PC-3 (cell line): ENCODE results near the gene KIAA0930. TPM values are rescaled to one million over a fixed set of nuclear protein-coding genes. Genes with fewer than 3 reads are reported as not detected.

Source experiments
- ATAC-seq: fragments of 200-7000 bp; cut with Tn5 transposase; 2 replicates; pipeline ENCODE4 v1.9.1; 2020; ENCODE audit warnings: mild to moderate bottlenecking, moderate library complexity
- BruUV-seq: library from RNA; stranded (reverse); fragments of 400-500 nt; replicated peaks from 2 replicates; lab custom pipeline; 2021; lab: Mats Ljungman, UMichigan
- CTCF ChIA-PET: fragments of 300-600 bp; sonication (Branson Sonifier 250); formaldehyde crosslinking; loops from one replicate; lab custom pipeline; 2022; ENCODE audit warnings: antibody characterized with exemption; lab: Charles Lee
- POLR2A ChIA-PET: fragments of 300-600 bp; sonication (Branson Sonifier 250); formaldehyde crosslinking; loops from one replicate; lab custom pipeline; 2022; ENCODE audit warnings: antibody characterized with exemption; ENCODE audit not compliant: unreplicated experiment; lab: Charles Lee
- DNase-seq: peaks from one replicate; pipeline ENCODE4 v3.0.0-alpha.2; 2015
- H2AFZ ChIP-seq: fragments of 300-600 bp; sonication (generic); 2 replicates; pipeline ENCODE4 v1.6.0; 2016; ENCODE audit warnings: antibody characterized with exemption, low read length
- H3F3A ChIP-seq: fragments of 300-600 bp; sonication (generic); one replicate; pipeline ENCODE4 v1.6.0; 2017; ENCODE audit warnings: antibody characterized with exemption, low read length, control low read depth, mild to moderate bottlenecking; ENCODE audit not compliant: unreplicated experiment
- H3K27ac ChIP-seq: fragments of 300-600 bp; sonication (generic); 2 replicates; pipeline ENCODE4 v1.5.1; 2016; ENCODE audit warnings: mild to moderate bottlenecking, low read length
- H3K27me3 ChIP-seq: fragments of 300-600 bp; sonication (generic); 2 replicates; pipeline ENCODE4 v1.6.1; 2016; ENCODE audit warnings: low read length, mixed read lengths
- H3K36me3 ChIP-seq: fragments of 300-600 bp; sonication (generic); 2 replicates; pipeline ENCODE4 v1.6.1; 2016; ENCODE audit warnings: low read depth, mixed run types, low read length, mixed read lengths
- H3K4me1 ChIP-seq: fragments of 300-600 bp; sonication (generic); 2 replicates; pipeline ENCODE4 v1.5.1; 2016; ENCODE audit warnings: low read length; ENCODE audit not compliant: insufficient read depth
- H3K4me2 ChIP-seq: fragments of 300-600 bp; sonication (generic); 2 replicates; pipeline ENCODE4 v1.6.0; 2016; ENCODE audit warnings: low read length
- H3K4me3 ChIP-seq: fragments of 300-600 bp; sonication (generic); 2 replicates; pipeline ENCODE4 v1.5.1; 2016; ENCODE audit warnings: mild to moderate bottlenecking, low read length, mixed read lengths
- H3K79me2 ChIP-seq: fragments of 300-600 bp; sonication (generic); 2 replicates; pipeline ENCODE4 v1.6.1; 2017; ENCODE audit warnings: low read length, mixed read lengths
- H3K9ac ChIP-seq: fragments of 300-600 bp; sonication (generic); 2 replicates; pipeline ENCODE4 v1.6.0; 2016; ENCODE audit warnings: mild to moderate bottlenecking, low read length
- H3K9me2 ChIP-seq: fragments of 300-600 bp; sonication (generic); replicated peaks from 2 replicates; pipeline ENCODE4 v1.6.1; 2016; ENCODE audit warnings: mixed run types, low read length, mixed read lengths
- H3K9me3 ChIP-seq: fragments of 300-600 bp; sonication (generic); 2 replicates; pipeline ENCODE4 v1.6.1; 2016; ENCODE audit warnings: low read length, mixed read lengths
- H4K20me1 ChIP-seq: fragments of 300-600 bp; sonication (generic); 2 replicates; pipeline ENCODE4 v1.6.1; 2016; ENCODE audit warnings: low read length, mixed read lengths
- CTCF ChIP-seq: fragments of 300-600 bp; sonication (generic); conservative IDR thresholded peaks from 2 replicates; pipeline ENCODE4 v1.5.1; 2017; ENCODE audit warnings: antibody characterized with exemption, low read depth, mild to moderate bottlenecking, low read length
- EZH2 ChIP-seq: fragments of 300-600 bp; sonication (generic); IDR thresholded peaks from one replicate; pipeline ENCODE4 v1.6.1; 2017; ENCODE audit warnings: antibody characterized with exemption, mild to moderate bottlenecking, low read length; ENCODE audit not compliant: unreplicated experiment
- EZH2phosphoT487 ChIP-seq: fragments of 300-600 bp; sonication (generic); IDR thresholded peaks from 2 replicates; pipeline ENCODE4 v1.6.1; 2018; ENCODE audit warnings: mild to moderate bottlenecking, antibody characterized with exemption, low read length, borderline replicate concordance
- intact Hi-C: fragments of 100-400 bp; cut with micrococcal nuclease; formaldehyde crosslinking; loops from 2 replicates; pipeline ENCODE4 v1.9.0; 2023
- total RNA-seq: library from RNA; depleted of rRNA; stranded (reverse); fragments of >200 nt; gene quantifications from 2 replicates; pipeline ENCODE4 v1.2.3, GENCODE V29; 2014

Gene KIAA0930
- total RNA-seq, 1 experiment from 2014 or later, result 29.8 TPM

- Histone ChIP-seq H3K9ac (no peak overlapping the region), H3K27me3 (no peaks in the 10 kb centered on the region), H3K36me3 (no peaks in the 10 kb centered on the region), H3F3A (peaks cover 3% of the 10 kb centered on the region), H3K9me2 (no peaks in the 10 kb centered on the region), H3K79me2 (no peaks in the 10 kb centered on the region), H3K4me2 (no peak overlapping the region), H2AFZ (no peak overlapping the region), H4K20me1 (no peaks in the 10 kb centered on the region), H3K4me3 (no peak overlapping the region), H3K27ac (no peak overlapping the region), H3K4me1 (peaks cover 25% of the 10 kb centered on the region), H3K9me3 (no peaks in the 10 kb centered on the region)
- intact Hi-C loops, result no loop called here
- TF ChIP-seq CTCF, result no peak
- TF ChIP-seq EZH2, result no peak
- TF ChIP-seq EZH2phosphoT487, result no peak
- POLR2A ChIA-PET, result no interaction called here
- DNase-seq (no peak), ATAC-seq (no peak)
- no TSS peak for BruUV-seq
- CTCF ChIA-PET, result no interaction called here
These were observed 42.9 kb downstream of the KIAA0930 start for GRCh38 chr22:45197606-45198462.

GRCh38 chr22:45196926-45197605 is 43.6 kb downstream of the KIAA0930 start:
- no peaks in the 10 kb centered on the region for H4K20me1 ChIP-seq
- ATAC-seq, result no peak
- H3K4me1 ChIP-seq, result peaks cover 19% of the 10 kb centered on the region
- H3K9ac ChIP-seq, result no peak overlapping the region
- no peaks in the 10 kb centered on the region for H3K27me3 ChIP-seq
- no TSS peak for BruUV-seq
- no peak overlapping the region for H3K4me3 ChIP-seq
- H3K4me2 ChIP-seq, result no peak overlapping the region
- no peaks in the 10 kb centered on the region for H3K9me2 ChIP-seq
- no peaks in the 10 kb centered on the region for H3K36me3 ChIP-seq
- intact Hi-C loops, result no loop called here
- peaks cover 3% of the 10 kb centered on the region for H3F3A ChIP-seq
- ChIA-PET POLR2A (no interaction called here), CTCF (no interaction called here)
- H3K9me3 ChIP-seq, result no peaks in the 10 kb centered on the region
- H2AFZ ChIP-seq, result no peak overlapping the region
- no peak for TF ChIP-seq EZH2phosphoT487
- TF ChIP-seq CTCF, result no peak
- TF ChIP-seq EZH2, result no peak
- H3K79me2 ChIP-seq, result no peaks in the 10 kb centered on the region
- no peak overlapping the region for H3K27ac ChIP-seq
- DNase-seq, result no peak

- no peak overlapping the region for H3K27ac ChIP-seq
- no peaks in the 10 kb centered on the region for H3K36me3 ChIP-seq
- no peak overlapping the region for H3K4me3 ChIP-seq
- TF ChIP-seq EZH2, result no peak
- TF ChIP-seq CTCF, result no peak
- no peak for TF ChIP-seq EZH2phosphoT487
- H3K9ac ChIP-seq, result no peak overlapping the region
- H3K79me2 ChIP-seq, result no peaks in the 10 kb centered on the region
- no peaks in the 10 kb centered on the region for H4K20me1 ChIP-seq
- no peaks in the 10 kb centered on the region for H3K9me2 ChIP-seq
- peaks cover under 1% of the 10 kb centered on the region for H3F3A ChIP-seq
- peaks cover 12% of the 10 kb centered on the region for H3K4me1 ChIP-seq
- ATAC-seq (no peak), DNase-seq (no peak)
- no peaks in the 10 kb centered on the region for H3K27me3 ChIP-seq
- H3K9me3 ChIP-seq, result no peaks in the 10 kb centered on the region
- TSS peak; percentile 30 for BruUV-seq
- CTCF ChIA-PET, result no interaction called here
- POLR2A ChIA-PET, result no interaction called here
- no peak overlapping the region for H2AFZ ChIP-seq
- intact Hi-C loops, result no loop called here
- H3K4me2 ChIP-seq, result no peak overlapping the region
These were observed 44.4 kb downstream of the KIAA0930 start for GRCh38 chr22:45196308-45196707.
